ENCODE results near the gene FASN. TPM values are rescaled to one million over a fixed set of nuclear protein-coding genes. Genes with fewer than 3 reads are reported as not detected.
A peak's percentile ranks its signal among the peaks of the same experiment; 100 is the strongest.

Gene FASN
- total RNA-seq, 6 experiments from 2014 or later = 76.5 to 290 (median 217) TPM

- peak; percentile 53 to 84 (median 84) for DNase-seq
- TF ChIP-seq POLR2A (IDR thresholded peaks at IDR 0.05) (no peak), CTCF (IDR thresholded peaks at IDR 0.05) (no peak)
- intact Hi-C loops (cut with DNase I) = no loop called here
- Histone ChIP-seq H3K27ac (peak overlapping the region; percentile 16 to 99 (median 92)), H3K4me1 (peaks cover 0 to 77% (median 33%) of the 10 kb centered on the region in 4 donors), H3K4me3 (peak overlapping the region in 2 of 3 donors; percentile 31 to 39), H3K27me3 (no peaks in the 10 kb centered on the region), H3K36me3 (peaks cover 0 to 2% (median 0%) of the 10 kb centered on the region in 4 donors), H3K9me3 (no peaks in the 10 kb centered on the region)
- no CpG with 5 or more reads among the region's 10 CpGs for WGBS (ENCODE audit: insufficient coverage, low coverage, low lambda C conversion rate, missing lambda C conversion rate)
- ATAC-seq = peak; percentile 6 to 17 (median 11)
Observed at GRCh38 chr17:82101301-82101715, 3.3 kb upstream of the FASN start.

- peaks cover 0 to 76% (median 31%) of the 10 kb centered on the region in 4 donors for H3K4me1 ChIP-seq
- no peaks in the 10 kb centered on the region for H3K27me3 ChIP-seq
- DNase-seq (peak in 1 of 3 donors; percentile 24), ATAC-seq (no peak)
- intact Hi-C loops (cut with DNase I) = no loop called here
- no peaks in the 10 kb centered on the region for H3K9me3 ChIP-seq
- peak overlapping the region; percentile 16 to 99 (median 92) for H3K27ac ChIP-seq
- H3K4me3 ChIP-seq = peak overlapping the region in 1 of 3 donors; percentile 39
- H3K36me3 ChIP-seq = peaks cover 0 to 8% (median 0%) of the 10 kb centered on the region in 4 donors
- 34% methylated on average over 10 of the region's 35 CpGs for WGBS (ENCODE audit: insufficient coverage, low coverage, low lambda C conversion rate, missing lambda C conversion rate)
- TF ChIP-seq CTCF (IDR thresholded peaks at IDR 0.05) (no peak), POLR2A (IDR thresholded peaks at IDR 0.05) (no peak)
Observed at GRCh38 chr17:82100502-82101298, 2.7 kb upstream of the FASN start.

DNA sequence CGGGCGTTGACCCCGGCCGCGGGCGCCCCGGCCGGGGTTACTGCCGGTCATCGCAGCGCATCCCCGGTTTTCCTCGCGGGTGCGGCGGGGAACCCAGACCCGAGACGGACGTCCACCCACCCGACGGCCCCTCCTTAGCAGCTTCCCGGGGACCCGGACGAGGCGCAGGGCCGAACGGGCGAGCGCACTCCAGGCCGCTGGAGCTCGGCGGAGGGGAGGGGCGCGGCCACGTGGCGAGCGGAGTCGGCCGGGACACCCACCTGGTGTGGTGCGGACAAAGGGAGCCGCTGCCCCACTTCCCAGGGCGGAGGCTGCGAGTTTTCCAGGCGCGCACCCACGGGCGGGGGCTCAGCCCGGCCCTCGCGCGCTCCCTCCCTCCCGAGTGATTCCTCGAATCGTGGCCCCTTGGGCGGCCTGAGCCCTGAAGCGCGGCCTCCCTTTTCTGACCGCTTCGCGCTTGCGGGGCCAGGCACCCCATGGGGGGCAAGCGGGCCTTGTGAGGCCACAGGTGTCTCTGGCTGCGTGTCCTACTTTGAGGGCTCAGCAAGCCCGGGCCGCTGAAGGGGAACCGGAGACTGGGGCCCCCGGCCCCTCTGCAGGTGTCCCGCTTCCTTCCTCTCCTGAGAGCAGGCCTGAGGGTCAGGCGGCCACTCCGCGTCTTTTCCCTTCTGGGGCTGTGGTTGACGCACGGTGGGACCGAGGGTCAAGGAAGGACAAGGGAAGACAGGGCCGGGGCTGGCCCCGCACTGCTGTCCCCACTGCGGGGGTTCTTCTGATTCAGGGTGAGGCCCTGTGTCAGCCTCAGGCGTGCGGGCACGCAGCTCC is 1.1 kb upstream of the FASN start:
- Histone ChIP-seq H3K36me3 (peaks cover 0 to 23% (median 4%) of the 10 kb centered on the region in 4 donors), H3K4me1 (peaks cover 0 to 74% (median 28%) of the 10 kb centered on the region in 4 donors), H3K27ac (peak overlapping the region; percentile 92 to 99 (median 94)), H3K27me3 (no peaks in the 10 kb centered on the region), H3K9me3 (no peaks in the 10 kb centered on the region), H3K4me3 (peak overlapping the region; percentile 43 to 98 (median 57))
- DNase-seq (peak in 1 of 3 donors; percentile 49), ATAC-seq (no peak)
- intact Hi-C loops (cut with DNase I) = loop anchor here in 1 of 2 donors (10.0 kb wide), 1 partner anchor 64 kb away; the partner anchor contains the start of genes DCXR and RAC3
- TF ChIP-seq POLR2A (IDR thresholded peaks at IDR 0.05) (no peak), CTCF (IDR thresholded peaks at IDR 0.05) (no peak)
- WGBS (ENCODE audit: insufficient coverage, low coverage, low lambda C conversion rate, missing lambda C conversion rate) = no CpG with 5 or more reads among the region's 80 CpGs

DNA sequence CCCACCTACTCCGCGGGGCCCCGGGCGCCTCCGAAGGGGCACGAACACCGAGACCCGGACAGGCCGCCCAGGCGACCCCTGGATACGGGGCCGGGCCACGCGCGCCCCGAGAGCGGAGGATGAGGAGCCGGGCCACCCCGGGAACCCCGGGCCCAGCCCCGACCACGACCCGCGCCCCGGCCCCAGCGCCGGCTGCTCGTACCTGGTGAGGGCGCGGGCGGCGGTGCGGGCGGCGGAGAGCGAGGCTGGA is 192 bp downstream of the FASN start:
- ATAC-seq (no peak), DNase-seq (no peak)
- Histone ChIP-seq H3K36me3 (peaks cover 0 to 36% (median 10%) of the 10 kb centered on the region in 4 donors), H3K4me3 (peak overlapping the region; percentile 82 to 98 (median 84)), H3K4me1 (peaks cover 0 to 64% (median 27%) of the 10 kb centered on the region in 4 donors), H3K27ac (peak overlapping the region; percentile 93 to 99 (median 94)), H3K9me3 (no peaks in the 10 kb centered on the region), H3K27me3 (no peaks in the 10 kb centered on the region)
- TF ChIP-seq POLR2A (IDR thresholded peaks at IDR 0.05) (no peak), CTCF (IDR thresholded peaks at IDR 0.05) (no peak)
- WGBS (ENCODE audit: insufficient coverage, low coverage, low lambda C conversion rate, missing lambda C conversion rate) = no CpG with 5 or more reads among the region's 36 CpGs
- intact Hi-C loops (cut with DNase I) = loop anchor here in 1 of 2 donors (10.0 kb wide), 1 partner anchor 63 kb away; the partner anchor contains the start of genes DCXR and RAC3

Data from right lobe of liver (tissue), 6 donors.